Neural progenitor cell (in vitro differentiated cells): ENCODE data around the gene MYO1A. TPM values are rescaled to one million over a fixed set of nuclear protein-coding genes. Genes with fewer than 3 reads are reported as not detected.

Experiments
- DNase-seq: peaks from one replicate; pipeline ENCODE4 v3.0.0-alpha.2; 2016; ENCODE audit warnings: low spot score
- H2AFZ ChIP-seq: fragments of 200-600 bp; sonication (generic); replicated peaks from 2 replicates; pipeline ENCODE4 v1.6.1; 2016; ENCODE audit warnings: antibody characterized with exemption
- H3F3A ChIP-seq: fragments of 200-600 bp; sonication (generic); 2 replicates; pipeline ENCODE4 v1.6.1; 2016; ENCODE audit warnings: antibody characterized with exemption, low read depth
- H3K27ac ChIP-seq: fragments of 200-600 bp; sonication (generic); 2 replicates; pipeline ENCODE4 v1.5.1; 2016; ENCODE audit warnings: mild to moderate bottlenecking
- H3K27me3 ChIP-seq: fragments of 200-600 bp; sonication (generic); 2 replicates; pipeline ENCODE4 v1.6.1; 2016; ENCODE audit warnings: mild to moderate bottlenecking, moderate library complexity
- H3K36me3 ChIP-seq: fragments of 200-600 bp; sonication (generic); 2 replicates; pipeline ENCODE4 v1.5.1; 2016
- H3K4me1 ChIP-seq: fragments of 200-600 bp; sonication (generic); 2 replicates; pipeline ENCODE4 v1.6.1; 2016; ENCODE audit warnings: mixed run types
- H3K4me2 ChIP-seq: fragments of 200-600 bp; sonication (generic); 2 replicates; pipeline ENCODE4 v1.6.1; 2016
- H3K4me3 ChIP-seq: fragments of 200-600 bp; sonication (generic); 2 replicates; pipeline ENCODE4 v1.5.1; 2016
- H3K79me2 ChIP-seq: fragments of 200-600 bp; sonication (generic); 2 replicates; pipeline ENCODE4 v1.6.1; 2016; ENCODE audit warnings: low read depth
- H3K9ac ChIP-seq: fragments of 200-600 bp; sonication (generic); 2 replicates; pipeline ENCODE4 v1.6.1; 2016
- H3K9me3 ChIP-seq: fragments of 200-600 bp; sonication (generic); 2 replicates; pipeline ENCODE4 v1.5.1; 2016; ENCODE audit warnings: low read depth
- H4K20me1 ChIP-seq: fragments of 200-600 bp; sonication (generic); 2 replicates; pipeline ENCODE4 v1.6.1; 2016; ENCODE audit warnings: low read depth
- H3K27ac Mint-ChIP-seq: 3 replicates; pipeline ENCODE4 v1.8.0; 2021; ENCODE audit warnings: mixed read lengths
- H3K27me3 Mint-ChIP-seq: 2 replicates; pipeline ENCODE4 v1.8.0; 2022; ENCODE audit warnings: low read depth, mild to moderate bottlenecking, inconsistent platforms, moderate library complexity, mixed read lengths; ENCODE audit not compliant: insufficient read depth
- H3K36me3 Mint-ChIP-seq: 3 replicates; pipeline ENCODE4 v1.8.0; 2021; ENCODE audit warnings: mixed read lengths
- H3K4me1 Mint-ChIP-seq: 3 replicates; pipeline ENCODE4 v1.8.0; 2021; ENCODE audit warnings: mixed read lengths
- H3K4me3 Mint-ChIP-seq: 3 replicates; pipeline ENCODE4 v1.8.0; 2021; ENCODE audit warnings: mild to moderate bottlenecking, moderate library complexity, mixed read lengths
- H3K9me3 Mint-ChIP-seq: 3 replicates; pipeline ENCODE4 v1.8.0; 2020; ENCODE audit warnings: mixed read lengths
- EZH2 ChIP-seq: fragments of 200-600 bp; sonication (generic); IDR thresholded peaks from 2 replicates; pipeline ENCODE4 v1.6.1; 2017; ENCODE audit warnings: antibody characterized with exemption, mild to moderate bottlenecking, moderate library complexity
- EZH2phosphoT487 ChIP-seq: fragments of 200-600 bp; sonication (generic); IDR thresholded peaks from 2 replicates; pipeline ENCODE4 v1.6.1; 2017; ENCODE audit warnings: antibody characterized with exemption
- total RNA-seq: library from RNA; depleted of rRNA; stranded (reverse); fragments of >200 nt; gene quantifications from 2 replicates; pipeline ENCODE4 v1.2.3, GENCODE V29; 2015; ENCODE audit warnings: low replicate concordance
- TF ChIP-seq, protein P1 (sequence below): fragments of 200-600 bp; sonication (generic); IDR thresholded peaks from 2 replicates; pipeline ENCODE4 v1.5.1; 2017; ENCODE audit warnings: antibody characterized with exemption, mild to moderate bottlenecking

The MYO1A gene
- total RNA-seq, 1 donor from 2014 or later, result not detected

- TF ChIP-seq, protein P1, sequence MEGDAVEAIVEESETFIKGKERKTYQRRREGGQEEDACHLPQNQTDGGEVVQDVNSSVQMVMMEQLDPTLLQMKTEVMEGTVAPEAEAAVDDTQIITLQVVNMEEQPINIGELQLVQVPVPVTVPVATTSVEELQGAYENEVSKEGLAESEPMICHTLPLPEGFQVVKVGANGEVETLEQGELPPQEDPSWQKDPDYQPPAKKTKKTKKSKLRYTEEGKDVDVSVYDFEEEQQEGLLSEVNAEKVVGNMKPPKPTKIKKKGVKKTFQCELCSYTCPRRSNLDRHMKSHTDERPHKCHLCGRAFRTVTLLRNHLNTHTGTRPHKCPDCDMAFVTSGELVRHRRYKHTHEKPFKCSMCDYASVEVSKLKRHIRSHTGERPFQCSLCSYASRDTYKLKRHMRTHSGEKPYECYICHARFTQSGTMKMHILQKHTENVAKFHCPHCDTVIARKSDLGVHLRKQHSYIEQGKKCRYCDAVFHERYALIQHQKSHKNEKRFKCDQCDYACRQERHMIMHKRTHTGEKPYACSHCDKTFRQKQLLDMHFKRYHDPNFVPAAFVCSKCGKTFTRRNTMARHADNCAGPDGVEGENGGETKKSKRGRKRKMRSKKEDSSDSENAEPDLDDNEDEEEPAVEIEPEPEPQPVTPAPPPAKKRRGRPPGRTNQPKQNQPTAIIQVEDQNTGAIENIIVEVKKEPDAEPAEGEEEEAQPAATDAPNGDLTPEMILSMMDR, result no peak
- no peak for TF ChIP-seq EZH2
- no peak for TF ChIP-seq EZH2phosphoT487
- H2AFZ ChIP-seq, result no peak overlapping the region
- H3F3A ChIP-seq, result peaks cover 8% of the 10 kb centered on the region
- H3K4me1 Mint-ChIP-seq, result peaks cover 5% of the 10 kb centered on the region
- H3K9ac ChIP-seq, result no peak overlapping the region
- peaks cover 5% of the 10 kb centered on the region for H3K79me2 ChIP-seq
- H3K27ac ChIP-seq, result no peak overlapping the region
- no peak overlapping the region for H3K4me3 Mint-ChIP-seq
- H3K36me3 Mint-ChIP-seq, result no peaks in the 10 kb centered on the region
- H3K9me3 ChIP-seq, result no peaks in the 10 kb centered on the region
- H3K4me2 ChIP-seq, result no peak overlapping the region
- DNase-seq, result no peak
- no peaks in the 10 kb centered on the region for H3K36me3 ChIP-seq
- no peaks in the 10 kb centered on the region for H3K27me3 ChIP-seq
- H4K20me1 ChIP-seq, result no peaks in the 10 kb centered on the region
- H3K4me3 ChIP-seq, result no peak overlapping the region
- H3K27me3 Mint-ChIP-seq, result peaks cover 17% of the 10 kb centered on the region
- H3K27ac Mint-ChIP-seq, result no peak overlapping the region
- H3K9me3 Mint-ChIP-seq, result no peaks in the 10 kb centered on the region
- no peaks in the 10 kb centered on the region for H3K4me1 ChIP-seq
These were observed 39.2 kb downstream of the MYO1A start for GRCh38 chr12:57010627-57011247.

GRCh38 chr12:57009949-57010626 lies 39.8 kb downstream of the MYO1A start:
- DNase-seq, result no peak
- Histone ChIP-seq H4K20me1 (peaks cover 6% of the 10 kb centered on the region), H3K79me2 (peaks cover 12% of the 10 kb centered on the region), H2AFZ (no peak overlapping the region), H3K9me3 (no peaks in the 10 kb centered on the region), H3K27ac (no peak overlapping the region), H3F3A (peaks cover 8% of the 10 kb centered on the region), H3K4me3 (no peak overlapping the region), H3K9ac (no peak overlapping the region), H3K4me2 (no peak overlapping the region), H3K4me1 (peaks cover 4% of the 10 kb centered on the region), H3K36me3 (no peaks in the 10 kb centered on the region), H3K27me3 (no peaks in the 10 kb centered on the region)
- H3K36me3 Mint-ChIP-seq, result peaks cover 2% of the 10 kb centered on the region
- TF ChIP-seq EZH2 (no peak), EZH2phosphoT487 (no peak)
- TF ChIP-seq, protein P1, result no peak
- peaks cover 10% of the 10 kb centered on the region for H3K4me1 Mint-ChIP-seq
- no peaks in the 10 kb centered on the region for H3K9me3 Mint-ChIP-seq
- no peak overlapping the region for H3K4me3 Mint-ChIP-seq
- no peak overlapping the region for H3K27ac Mint-ChIP-seq
- peaks cover 15% of the 10 kb centered on the region for H3K27me3 Mint-ChIP-seq

DNA sequence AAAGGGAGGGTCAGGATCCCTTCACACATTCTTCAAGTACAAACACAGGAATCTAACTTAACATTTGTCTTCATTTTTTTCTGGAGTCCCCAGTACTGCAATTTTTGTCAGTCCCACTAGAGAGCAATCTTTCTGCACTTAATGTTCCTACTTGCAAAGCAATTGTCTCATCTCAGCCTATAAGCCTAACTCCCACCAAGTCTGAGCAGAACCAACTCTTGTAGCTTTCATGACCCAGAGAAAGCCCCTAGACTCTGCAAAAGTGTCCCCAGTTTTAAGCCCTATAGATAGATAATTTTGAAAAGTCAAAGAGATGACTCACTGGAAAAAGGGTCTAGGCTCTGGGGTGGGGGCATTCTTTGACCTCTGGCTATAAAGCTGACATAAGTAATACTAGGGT lies 41.8 kb downstream of the MYO1A start:
- H3K9me3 Mint-ChIP-seq, result no peaks in the 10 kb centered on the region
- DNase-seq, result peak; percentile 61
- TF ChIP-seq EZH2phosphoT487 (no peak), EZH2 (no peak)
- TF ChIP-seq, protein P1, result peak; percentile 61
- Histone ChIP-seq H4K20me1 (peaks cover 24% of the 10 kb centered on the region), H3K27ac (no peak overlapping the region), H3K4me2 (no peak overlapping the region), H3K4me1 (peaks cover 7% of the 10 kb centered on the region), H3K9me3 (no peaks in the 10 kb centered on the region), H3K27me3 (no peaks in the 10 kb centered on the region), H3F3A (peaks cover 8% of the 10 kb centered on the region), H3K79me2 (peaks cover 31% of the 10 kb centered on the region), H3K4me3 (no peak overlapping the region), H2AFZ (no peak overlapping the region), H3K36me3 (no peaks in the 10 kb centered on the region), H3K9ac (no peak overlapping the region)
- H3K4me3 Mint-ChIP-seq, result peak overlapping the region; percentile 42
- H3K27ac Mint-ChIP-seq, result no peak overlapping the region
- H3K36me3 Mint-ChIP-seq, result peaks cover 14% of the 10 kb centered on the region
- peaks cover 6% of the 10 kb centered on the region for H3K27me3 Mint-ChIP-seq
- peaks cover 13% of the 10 kb centered on the region for H3K4me1 Mint-ChIP-seq
